TTC549 (cell line): ENCODE measurements around the gene NHERF2.

ENCODE experiments used
- FAIRE-seq: peaks from 2 replicates; lab custom pipeline; 2012; peaks lifted over from hg19 to GRCh38; lab: Jason Lieb, UNC

Gene NHERF2

GRCh38 chr16:2083876-2084780 lies 57.4 kb downstream of the NHERF2 start:
- FAIRE-seq: no peak

DNA sequence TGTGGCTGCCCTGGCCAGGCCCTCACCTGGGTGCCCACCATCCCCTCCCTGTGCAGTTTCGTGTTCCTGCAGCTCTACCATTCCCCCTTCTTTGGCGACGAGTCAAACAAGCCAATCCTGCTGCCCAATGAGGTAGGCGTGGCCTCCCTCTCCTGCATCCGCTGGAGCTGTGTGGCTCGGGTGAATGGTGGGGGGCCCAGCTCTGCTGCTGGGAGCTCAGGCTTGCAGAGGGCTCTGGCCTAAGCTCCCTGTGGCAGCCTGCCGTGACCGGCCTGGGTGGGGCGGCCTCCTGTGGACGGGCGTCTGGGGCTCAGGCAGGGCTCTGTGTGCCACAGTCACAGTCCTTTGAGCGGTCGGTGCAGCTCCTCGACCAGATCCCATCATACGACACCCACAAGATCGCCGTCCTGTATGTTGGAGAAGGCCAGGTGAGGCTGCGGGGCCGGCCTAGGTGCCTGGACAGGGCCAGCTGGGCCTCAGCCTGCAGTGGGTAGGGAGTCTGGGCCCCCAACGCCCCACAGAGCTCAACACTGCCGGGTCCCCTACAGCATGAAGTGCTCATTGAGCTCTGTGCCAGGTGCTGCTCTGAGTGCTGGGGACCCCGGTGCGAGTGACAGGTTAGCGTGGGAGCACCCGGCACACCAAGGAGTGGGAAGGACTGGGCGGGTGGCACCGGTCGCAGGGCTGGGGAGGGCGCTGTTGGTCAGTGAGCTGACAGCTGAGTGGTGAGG lies 58.4 kb downstream of the NHERF2 start:
- no peak for FAIRE-seq

- FAIRE-seq: no peak
Measured at GRCh38 chr16:2085669-2086068, 59.0 kb downstream of the NHERF2 start.

GRCh38 chr16:2086106-2086742 lies 59.5 kb downstream of the NHERF2 start:
- no peak for FAIRE-seq

DNA sequence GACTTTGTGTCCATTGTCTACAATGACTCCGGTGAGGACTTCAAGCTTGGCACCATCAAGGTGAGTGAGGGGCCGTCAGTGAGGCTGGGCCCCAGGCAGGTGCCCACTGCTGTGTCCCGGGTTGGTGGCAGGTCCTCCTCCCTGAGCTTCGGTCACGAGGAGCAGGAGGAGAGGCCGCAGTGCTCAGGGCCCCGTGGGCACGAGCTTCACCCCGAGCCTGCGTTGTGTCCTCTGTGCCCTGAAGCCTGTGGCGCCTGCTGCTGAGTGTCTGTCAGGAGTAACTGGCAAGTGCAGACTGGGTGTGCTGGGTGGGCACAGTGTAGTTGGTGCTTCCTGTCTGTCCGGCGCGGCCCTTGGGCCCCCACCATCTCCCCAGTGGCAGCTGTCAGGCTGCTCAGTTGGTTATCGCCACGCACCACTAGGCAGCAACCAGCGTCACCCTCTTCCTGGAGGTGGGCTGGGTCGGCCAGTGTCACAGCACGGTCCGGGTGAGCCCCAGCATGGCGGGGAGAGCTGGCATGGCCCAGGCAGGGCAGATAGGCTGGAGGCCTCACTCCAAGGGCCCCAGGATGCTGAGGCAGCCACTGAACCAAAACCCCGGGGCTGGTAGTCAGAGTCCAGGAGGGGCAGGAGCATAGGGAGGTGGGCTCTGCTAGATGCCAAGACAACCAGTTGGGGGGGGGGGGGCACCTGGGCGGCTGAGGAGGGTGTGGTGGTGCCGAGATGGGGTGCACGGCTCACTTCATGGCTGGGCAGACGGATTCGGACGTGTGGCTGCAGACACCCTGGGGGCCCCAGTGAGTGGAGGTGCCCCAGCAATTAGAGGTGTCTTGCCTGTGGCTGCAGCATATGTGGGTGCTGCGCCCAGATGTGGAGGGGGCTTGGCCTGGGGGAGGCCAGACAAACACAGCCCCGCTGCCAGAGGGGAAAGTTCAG lies 60.4 kb downstream of the NHERF2 start:
- FAIRE-seq: no peak

DNA sequence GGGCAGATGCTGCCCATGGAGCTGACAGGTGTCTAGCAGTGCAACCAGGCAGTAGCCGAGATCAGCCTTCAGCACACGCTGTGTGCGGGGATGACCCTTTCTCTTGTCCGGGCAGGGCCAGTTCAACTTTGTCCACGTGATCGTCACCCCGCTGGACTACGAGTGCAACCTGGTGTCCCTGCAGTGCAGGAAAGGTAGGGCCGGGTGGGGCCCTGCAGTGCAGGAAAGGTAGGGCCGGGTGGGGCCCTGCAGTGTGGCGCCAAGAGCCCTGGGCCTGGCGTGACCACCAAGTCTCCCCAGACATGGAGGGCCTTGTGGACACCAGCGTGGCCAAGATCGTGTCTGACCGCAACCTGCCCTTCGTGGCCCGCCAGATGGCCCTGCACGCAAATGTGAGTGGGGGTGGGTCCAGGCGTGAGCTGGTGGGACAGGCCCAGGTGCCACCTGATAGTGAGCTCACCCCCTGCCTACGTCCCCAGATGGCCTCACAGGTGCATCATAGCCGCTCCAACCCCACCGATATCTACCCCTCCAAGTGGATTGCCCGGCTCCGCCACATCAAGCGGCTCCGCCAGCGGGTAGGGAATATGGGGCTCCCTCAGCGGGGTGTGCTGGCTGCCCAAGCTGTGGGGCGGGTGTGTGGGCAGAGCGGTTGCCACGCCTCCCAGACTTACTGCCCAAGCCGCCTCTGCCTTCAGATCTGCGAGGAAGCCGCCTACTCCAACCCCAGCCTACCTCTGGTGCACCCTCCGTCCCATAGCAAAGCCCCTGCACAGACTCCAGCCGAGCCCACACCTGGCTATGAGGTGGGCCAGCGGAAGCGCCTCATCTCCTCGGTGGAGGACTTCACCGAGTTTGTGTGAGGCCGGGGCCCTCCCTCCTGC lies 61.3 kb downstream of the NHERF2 start:
- FAIRE-seq: no peak
